AG08395 (cell line): Measurements from ENCODE around the gene BOD1L1.
A peak's percentile ranks its signal among the peaks of the same experiment; 100 is the strongest.

Source experiments
- DNase-seq: peaks from one replicate; pipeline ENCODE4 v3.0.0; 2012; ENCODE audit warnings: mixed read lengths, low spot score

The BOD1L1 gene

GRCh38 chr4:13539047-13539618 is 88.4 kb downstream of the BOD1L1 start:
- peak; percentile 11 for DNase-seq

- no peak for DNase-seq
Measured at GRCh38 chr4:13538427-13538973, 89.0 kb downstream of the BOD1L1 start.

DNA sequence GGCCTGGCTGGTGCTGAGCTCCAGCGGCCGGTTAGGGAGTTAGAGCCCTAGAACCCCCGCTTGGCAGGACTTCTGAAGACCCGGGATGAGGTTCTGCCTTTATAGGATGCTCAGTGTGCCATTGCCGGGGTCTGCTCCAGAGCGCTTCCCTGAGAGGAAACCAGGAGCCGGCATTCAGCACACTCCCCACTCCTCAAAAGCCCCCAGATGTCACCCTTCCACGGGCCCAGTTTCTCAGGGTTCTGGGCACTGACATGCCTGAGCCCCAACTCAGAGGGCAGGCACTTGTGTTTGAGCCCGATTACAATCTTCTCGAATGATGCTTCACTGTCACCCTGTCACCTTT is 89.7 kb downstream of the BOD1L1 start:
- peak; percentile 2 for DNase-seq

DNA sequence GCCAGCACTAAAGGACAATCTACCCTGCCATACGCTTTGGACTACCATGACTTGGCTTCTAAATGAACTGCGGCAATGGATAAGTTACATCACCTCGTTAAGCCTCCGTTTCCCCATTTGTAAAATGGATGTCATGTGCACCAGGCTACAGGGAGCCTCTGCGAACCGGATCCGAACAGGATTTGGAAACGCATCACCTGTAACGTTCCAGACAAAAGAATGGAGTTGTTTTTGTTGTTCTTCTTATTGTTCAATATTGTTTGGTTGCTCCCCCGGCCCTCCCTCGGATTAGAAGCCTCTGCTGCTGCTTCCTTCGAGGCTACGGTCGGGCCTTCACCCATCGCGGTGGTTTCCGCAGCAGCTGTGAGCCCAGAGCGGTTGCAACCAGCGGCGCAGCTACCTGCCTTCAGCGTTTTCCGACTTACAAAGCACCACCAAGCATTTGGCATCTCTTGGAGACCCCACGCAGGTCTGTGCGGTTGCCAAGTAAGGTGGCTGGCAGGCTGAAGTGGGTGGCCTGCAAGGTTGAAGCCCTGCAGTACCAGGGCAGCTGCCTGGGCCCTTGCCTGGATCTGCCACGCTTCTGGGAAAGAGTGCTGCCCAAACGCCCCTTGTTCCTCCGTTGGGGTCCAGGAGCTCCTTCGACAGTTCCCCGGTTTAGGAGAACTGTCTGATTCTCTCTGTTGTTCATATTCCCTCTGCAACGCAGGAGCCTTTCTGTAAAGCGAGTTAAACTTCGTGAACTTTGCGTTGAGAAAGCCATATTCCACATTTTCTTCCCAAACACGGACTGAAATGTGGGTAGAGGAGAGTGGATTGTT is 90.3 kb downstream of the BOD1L1 start:
- peak; percentile 2 for DNase-seq

GRCh38 chr4:13536607-13537006 is 90.9 kb downstream of the BOD1L1 start:
- peak; percentile 1 for DNase-seq

DNA sequence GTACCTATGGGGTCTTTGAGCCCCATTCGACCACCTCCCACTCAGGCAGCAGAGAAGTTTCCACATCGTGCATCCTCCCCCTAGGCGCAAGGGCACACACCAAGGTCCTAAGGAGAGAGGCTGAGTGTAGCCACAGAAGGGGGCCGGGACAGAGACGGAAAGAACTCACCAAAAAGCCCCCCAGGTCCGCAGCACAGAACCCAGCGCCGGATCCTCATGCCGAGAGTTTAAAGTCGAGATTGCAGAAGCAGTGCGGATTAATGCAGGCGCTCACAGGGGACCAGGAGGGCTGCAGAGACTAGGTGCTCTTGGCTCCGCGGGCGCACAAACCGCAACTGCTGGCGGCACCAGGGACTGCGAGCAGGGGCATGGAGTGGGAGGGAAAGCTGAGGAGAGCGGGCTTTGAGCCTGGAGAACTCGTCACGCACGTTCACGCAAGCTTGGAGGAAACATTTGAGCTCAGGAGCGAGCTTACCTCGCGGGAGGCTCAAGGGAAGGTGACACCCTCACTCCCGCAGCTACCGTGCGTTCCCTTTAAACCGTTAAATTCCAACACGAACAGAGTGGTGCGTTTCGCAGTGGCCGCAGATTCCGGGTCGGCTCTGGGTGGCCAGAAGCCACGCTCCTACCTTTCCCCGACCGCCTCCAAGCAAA is 91.7 kb downstream of the BOD1L1 start:
- peak; percentile 1 for DNase-seq

DNA sequence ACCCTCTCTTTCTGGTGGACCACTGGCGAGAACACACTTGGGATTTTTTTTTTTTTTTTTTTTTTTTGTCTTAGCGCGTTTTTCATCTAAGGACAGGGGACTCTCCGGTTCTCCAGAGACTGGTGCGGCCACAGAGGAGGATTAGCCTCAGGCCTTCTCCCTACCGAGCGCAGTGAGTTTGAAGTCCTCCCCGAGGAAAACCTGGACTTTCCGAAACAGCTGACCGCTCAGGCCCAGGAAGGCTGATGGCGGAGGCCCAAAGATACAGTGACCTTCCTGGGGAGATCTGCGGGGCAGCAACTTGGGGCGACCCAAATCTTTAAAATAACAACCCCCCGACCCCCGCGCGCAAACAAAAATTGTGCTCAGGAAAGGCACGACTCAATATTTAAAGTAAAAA is 92.4 kb downstream of the BOD1L1 start:
- peak; percentile 1 for DNase-seq

- DNase-seq = peak; percentile 1
Measured at GRCh38 chr4:13534344-13535063, 93.0 kb downstream of the BOD1L1 start.

- peak; percentile 1 for DNase-seq
Measured at GRCh38 chr4:13533670-13534343, 93.7 kb downstream of the BOD1L1 start.

DNA sequence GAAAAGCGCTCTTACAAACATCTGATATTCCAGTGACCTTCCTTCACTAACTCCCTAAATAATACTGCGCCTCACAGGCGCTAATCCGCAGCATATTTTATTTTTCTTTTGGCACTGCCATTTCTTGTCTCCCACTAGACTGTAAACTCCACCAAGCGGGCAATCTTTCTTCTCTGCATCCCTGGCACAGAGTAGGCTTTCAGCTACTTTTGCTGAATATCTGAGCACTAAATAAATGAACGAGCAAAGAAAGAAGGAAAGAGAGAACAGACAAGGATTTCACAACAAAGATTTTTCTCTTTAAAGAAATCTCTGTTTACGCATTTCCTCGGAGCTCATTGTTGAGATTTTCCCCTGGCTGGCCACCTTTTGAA is 95.9 kb downstream of the BOD1L1 start:
- no peak for DNase-seq

GRCh38 chr4:13530823-13531624 is 96.5 kb downstream of the BOD1L1 start:
- DNase-seq = peak; percentile 1

DNA sequence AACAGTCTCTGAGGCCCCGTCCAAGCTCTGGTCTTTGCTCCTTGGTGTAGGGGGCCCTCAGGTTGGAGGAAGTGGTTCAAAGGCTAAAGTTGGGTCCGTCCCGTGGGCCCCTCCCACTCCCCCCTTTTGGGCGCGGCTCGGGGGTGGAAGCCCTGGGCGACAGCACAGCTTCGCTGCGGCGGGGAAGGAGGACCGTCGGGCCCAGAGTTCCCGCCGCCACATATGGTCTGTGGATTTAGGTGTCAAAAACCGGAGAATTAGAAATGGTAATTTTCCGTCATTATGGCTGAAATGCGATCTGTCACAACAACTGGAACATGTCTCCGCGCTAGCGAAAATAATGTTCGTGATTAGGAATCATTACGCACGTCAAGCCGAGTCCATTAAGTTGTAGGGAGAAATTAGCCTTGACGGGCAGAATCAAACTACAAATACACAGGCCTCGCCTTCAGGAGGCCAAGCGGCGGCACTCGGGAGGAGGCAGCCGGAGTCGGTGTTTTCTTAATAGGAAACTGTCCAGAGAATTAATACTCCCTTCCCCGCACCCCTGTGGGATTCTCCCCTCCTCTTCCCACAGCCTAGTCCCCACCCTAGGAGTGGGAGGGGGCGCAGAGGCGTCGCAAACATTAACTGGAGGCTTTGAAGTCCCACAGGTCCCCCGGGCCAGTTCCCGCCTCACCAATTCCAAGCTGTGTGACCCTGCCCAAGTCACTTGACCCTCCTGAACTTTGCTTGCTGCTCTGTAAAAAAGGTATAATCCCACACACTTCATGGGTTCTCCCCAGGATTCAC is 98.2 kb downstream of the BOD1L1 start:
- DNase-seq = peak; percentile 1

DNA sequence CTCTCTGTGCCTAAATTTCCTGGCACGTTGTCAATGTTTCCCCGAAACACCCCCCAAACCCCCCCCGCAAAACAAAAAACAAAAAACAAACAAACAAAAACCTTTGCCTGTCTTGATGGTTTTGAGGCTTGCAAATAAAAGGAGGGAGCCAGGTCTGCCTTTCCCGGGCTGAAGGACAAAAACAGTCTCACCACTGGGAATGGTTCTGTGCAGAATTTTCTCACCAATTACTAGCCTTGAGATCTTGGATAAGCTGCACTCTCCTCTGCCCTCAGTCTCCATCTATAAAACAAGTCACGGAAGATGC is 98.8 kb downstream of the BOD1L1 start:
- peak; percentile 4 for DNase-seq

GRCh38 chr4:13527981-13528820 is 99.3 kb downstream of the BOD1L1 start:
- DNase-seq = peak; percentile 2

DNA sequence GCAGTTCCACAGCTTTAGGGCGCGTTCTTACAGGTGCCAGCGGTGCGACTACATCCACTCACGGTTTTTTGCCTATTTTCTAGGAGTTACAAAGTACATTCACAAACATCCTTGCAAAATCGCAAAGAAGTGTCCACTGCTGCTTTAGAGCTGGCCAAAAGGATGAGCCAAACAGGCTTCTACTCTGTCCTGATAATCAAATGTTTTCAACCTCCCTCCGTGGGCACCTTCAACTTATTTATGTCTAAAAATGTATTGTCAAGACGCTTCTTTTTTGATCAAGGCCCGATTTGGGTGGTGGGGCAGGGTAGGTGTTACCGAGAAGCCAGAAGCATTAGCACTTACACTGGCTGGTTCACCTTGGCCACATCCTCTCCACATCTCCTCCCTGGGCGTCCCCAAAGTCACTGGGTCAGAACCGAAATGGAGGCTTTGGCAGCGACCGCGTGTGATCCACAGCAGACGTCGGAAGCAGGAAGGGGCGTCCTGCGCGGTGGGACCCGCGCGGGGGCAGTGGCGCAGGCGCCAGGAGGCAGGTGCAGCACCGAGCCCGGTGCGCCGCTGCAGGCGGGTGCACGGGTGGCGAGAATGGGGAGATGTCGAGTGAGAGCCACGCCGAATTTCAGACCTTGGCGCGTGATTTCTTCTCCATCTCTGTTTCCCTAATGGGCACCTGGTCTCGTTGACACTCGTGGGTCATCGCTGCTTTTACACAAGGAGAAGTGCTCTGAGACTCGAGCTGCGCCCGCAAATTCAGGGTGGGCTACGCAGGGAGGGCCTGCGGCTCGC is 100.1 kb downstream of the BOD1L1 start:
- peak; percentile 1 for DNase-seq

DNA sequence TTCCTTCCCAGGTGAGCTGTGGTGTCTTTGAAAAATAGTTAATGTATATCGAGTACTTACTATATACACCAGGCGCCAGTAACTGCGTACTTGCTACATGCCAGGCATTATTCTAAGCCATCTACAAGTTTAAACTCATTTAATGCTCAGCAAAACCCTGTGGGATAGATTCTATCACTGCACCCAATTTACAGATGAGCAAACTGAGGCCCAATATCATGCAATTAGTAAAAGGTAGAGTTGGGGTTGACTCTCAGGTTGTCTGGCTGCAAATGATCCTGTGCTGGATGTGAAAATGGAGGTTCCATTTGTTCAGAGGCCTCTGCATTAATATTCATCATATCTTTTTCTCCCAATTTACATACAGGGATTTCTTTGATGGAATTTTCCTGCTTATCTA is 100.9 kb downstream of the BOD1L1 start:
- DNase-seq = no peak

GRCh38 chr4:13525606-13526281 is 101.8 kb downstream of the BOD1L1 start:
- DNase-seq = peak; percentile 3
